ENCODE measurements around the gene DNAI1.

DNAI1 gene

DNA sequence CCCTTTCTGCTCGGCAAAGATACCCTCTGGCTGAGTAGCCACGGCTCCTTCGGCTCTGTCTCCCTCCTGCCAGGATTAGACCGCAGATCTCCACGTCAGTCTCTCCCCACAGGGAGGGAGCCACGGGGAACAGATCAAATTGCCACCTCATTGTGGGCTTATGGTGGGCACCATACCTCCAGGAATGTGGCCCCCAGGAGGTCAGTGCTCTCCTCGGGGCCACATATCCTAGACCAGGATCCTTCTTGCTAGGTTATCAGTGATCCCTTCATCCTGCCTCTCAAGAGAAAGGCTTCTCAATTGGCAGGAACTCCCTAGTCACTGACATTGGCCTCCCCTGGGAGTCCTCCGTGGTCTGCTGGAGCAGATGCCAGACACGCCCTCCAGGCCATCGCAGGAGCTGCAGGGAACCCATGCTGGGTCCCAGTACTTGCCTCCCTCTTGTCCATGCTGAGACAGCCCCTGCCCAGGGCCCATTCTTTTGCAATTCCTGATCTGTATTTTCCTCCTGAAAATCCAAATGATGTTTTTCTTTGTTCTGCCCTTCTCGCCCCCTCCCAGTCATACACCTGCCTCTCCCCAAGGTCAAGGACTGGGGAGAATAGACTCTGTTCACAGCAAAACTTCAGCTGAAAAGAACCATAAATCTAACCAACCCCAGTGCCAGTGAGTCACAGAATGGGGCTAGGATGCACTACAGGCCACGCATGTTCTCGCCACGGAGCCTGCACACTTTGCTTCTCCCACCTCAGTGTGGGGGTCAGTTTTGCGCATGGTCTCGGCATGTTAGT, 95.8 kb downstream of the DNAI1 start:
- ATAC-seq (replicated peaks) (peak in 1 of 2 donors; percentile 45), DNase-seq (no peak)
- Mint-ChIP-seq H3K27me3 (peaks cover 44 to 67% of the 10 kb centered on the region in 2 donors), H3K9me3 (no peaks in the 10 kb centered on the region), H3K4me3 (no peak overlapping the region), H3K4me1 (peaks cover 2 to 6% of the 10 kb centered on the region in 2 donors), H3K27ac (no peak overlapping the region), H3K36me3 (no peaks in the 10 kb centered on the region)

DNA sequence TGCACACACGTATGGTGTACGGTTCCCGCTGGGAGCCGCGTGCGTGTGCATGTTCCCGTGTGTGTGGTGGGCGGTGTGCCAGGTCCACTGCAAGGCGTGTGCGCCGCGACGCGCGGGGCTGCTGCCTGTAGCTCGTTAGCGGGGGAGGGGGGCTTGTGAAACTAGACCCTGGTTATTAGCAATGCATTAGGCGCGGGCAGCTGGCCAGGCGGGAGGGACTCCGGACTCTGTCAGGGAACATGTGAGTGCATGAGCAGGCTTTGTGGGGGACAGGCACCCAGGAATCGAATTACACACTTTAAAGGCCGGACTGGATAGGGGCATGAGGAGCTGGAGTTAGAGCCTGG, 96.4 kb downstream of the DNAI1 start:
- no peaks in the 10 kb centered on the region for H3K36me3 Mint-ChIP-seq

DNA sequence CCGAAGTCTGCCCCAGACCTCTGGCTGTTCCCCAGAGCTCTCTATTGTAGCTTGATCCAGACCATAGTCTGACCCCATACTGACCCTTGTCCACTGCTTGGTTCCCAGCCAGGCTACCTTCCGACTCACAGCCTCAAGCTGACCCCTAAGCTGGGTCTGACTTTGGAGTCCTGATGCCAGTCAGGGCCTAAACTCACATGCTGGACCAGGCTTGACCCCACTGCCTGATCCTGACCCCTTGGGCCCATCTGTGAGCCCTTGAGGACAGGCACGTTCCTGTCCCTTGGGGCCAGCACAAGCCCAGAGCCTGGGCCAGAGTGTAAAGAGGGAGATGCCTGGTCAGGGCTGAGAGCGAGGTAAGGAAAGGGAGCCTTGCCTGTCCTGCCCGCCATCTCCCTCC, 96.9 kb downstream of the DNAI1 start:
- H3K9me3 Mint-ChIP-seq, result no peaks in the 10 kb centered on the region
- H3K27ac Mint-ChIP-seq, result no peak overlapping the region
- no peaks in the 10 kb centered on the region for H3K36me3 Mint-ChIP-seq
- DNase-seq, result no peak
- H3K27me3 Mint-ChIP-seq, result peaks cover 52 to 75% of the 10 kb centered on the region in 2 donors
- no peak for ATAC-seq (replicated peaks)
- peaks cover 2 to 6% of the 10 kb centered on the region in 2 donors for H3K4me1 Mint-ChIP-seq
- no peak overlapping the region for H3K4me3 Mint-ChIP-seq

More for the DNA sequence above, 96.4 kb downstream of the DNAI1 start:
- H3K9me3 Mint-ChIP-seq, result no peaks in the 10 kb centered on the region
- H3K27me3 Mint-ChIP-seq, result peaks cover 48 to 70% of the 10 kb centered on the region in 2 donors
- peaks cover 2 to 6% of the 10 kb centered on the region in 2 donors for H3K4me1 Mint-ChIP-seq
- no peak overlapping the region for H3K27ac Mint-ChIP-seq
- no peak for DNase-seq
- H3K4me3 Mint-ChIP-seq, result no peak overlapping the region
- no peak for ATAC-seq (replicated peaks)

DNA sequence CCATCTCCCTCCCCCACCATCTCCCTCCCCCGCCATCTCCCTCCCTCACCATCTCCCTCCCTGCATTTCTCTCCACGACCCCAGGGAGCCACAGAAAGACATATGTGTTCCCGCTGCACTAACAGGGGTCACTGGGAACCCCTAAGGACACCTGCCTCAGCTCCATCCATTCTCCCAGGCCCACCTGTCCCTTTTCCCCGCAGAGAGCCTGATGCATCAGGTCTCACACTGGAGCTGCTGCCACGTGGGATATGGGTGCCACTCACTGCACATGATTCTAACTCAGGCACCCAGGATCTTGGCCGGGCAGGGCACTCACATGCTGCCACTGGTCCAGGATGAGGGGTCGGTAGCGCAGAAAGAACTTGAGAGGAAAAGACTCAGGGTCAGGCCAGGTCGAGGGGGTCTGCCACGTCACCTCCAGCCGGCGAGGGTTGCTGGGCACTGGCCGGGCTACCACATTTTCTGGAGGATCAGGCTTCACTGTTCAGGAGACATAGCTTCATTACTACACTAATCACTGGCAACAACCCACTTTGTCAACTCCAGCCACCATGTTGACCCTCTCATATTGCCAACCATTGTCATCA, 97.4 kb downstream of the DNAI1 start:
- Mint-ChIP-seq H3K4me1 (peaks cover 2 to 6% of the 10 kb centered on the region in 2 donors), H3K9me3 (no peaks in the 10 kb centered on the region), H3K27ac (no peak overlapping the region), H3K36me3 (no peaks in the 10 kb centered on the region), H3K4me3 (no peak overlapping the region), H3K27me3 (peaks cover 54 to 76% of the 10 kb centered on the region in 2 donors)
- DNase-seq, result no peak
- no peak for ATAC-seq (replicated peaks)

DNA sequence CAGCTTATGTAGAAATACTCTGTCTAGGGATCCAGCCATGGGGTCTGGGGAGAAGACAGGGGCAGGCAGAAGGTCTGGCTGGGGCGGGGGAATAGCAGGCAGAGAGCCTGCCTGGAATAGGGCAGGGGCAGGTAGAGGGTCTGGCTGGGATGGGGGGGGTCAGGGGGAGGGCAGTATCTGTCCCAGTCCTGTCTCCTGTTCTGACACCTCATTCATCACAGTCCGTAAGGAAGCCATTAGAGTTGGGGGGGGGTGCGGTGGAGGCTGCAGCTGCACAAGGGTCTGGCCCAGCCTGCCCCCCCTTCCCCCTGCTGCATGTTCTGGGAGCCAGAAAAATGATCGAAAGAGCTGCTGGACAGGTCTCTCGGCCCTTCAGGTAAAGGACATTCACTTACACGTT, 98.3 kb downstream of the DNAI1 start:
- DNase-seq, result no peak
- Mint-ChIP-seq H3K4me1 (peaks cover 2 to 6% of the 10 kb centered on the region in 2 donors), H3K36me3 (no peaks in the 10 kb centered on the region), H3K4me3 (no peak overlapping the region), H3K9me3 (no peaks in the 10 kb centered on the region), H3K27me3 (peaks cover 58 to 70% of the 10 kb centered on the region in 2 donors), H3K27ac (no peak overlapping the region)
- ATAC-seq (replicated peaks), result no peak

DNA sequence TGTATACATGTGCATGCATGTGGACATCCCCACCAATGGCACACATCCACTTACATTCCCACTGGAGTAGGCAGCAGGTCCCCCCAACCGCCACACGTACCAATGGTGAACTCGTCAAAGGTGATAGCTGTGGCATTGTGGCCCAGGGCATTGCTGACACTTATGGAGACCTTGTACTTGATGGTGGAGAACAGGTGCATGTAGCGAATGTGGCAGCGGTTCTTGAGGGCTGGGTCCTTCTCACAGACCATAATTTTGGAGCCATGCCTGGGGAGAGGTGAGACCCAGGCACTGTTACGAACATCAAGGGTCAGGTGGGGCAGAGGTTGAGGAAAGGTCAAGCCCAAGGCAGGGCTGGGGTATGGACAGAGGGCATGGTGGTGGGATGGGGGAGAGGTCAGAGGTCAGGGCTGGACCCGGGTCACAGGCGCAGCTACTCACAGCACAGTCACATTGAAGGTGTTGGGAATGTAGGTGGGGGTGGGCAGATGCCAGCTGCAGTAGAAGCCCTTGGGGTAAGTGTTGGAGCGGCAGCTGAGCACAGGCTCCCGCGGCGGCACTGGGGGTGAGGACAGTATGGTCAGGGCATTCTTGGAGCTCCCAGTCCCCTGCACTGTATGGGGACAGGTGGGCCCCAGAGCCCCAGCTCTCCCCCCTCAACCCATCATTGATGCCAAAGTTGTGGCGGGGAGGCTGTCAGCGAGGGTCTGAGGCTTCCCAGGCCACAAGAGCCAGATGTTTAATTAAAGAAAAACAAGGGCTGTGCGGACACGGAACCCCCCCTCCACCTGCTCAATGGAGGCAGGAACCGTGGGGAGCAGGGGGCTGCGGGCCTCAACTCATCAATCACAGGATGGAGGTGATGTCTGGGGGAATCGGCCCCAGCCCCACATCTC, 99.1 kb downstream of the DNAI1 start:
- ATAC-seq (replicated peaks), result no peak
- no peak overlapping the region for H3K27ac Mint-ChIP-seq
- H3K36me3 Mint-ChIP-seq, result no peaks in the 10 kb centered on the region
- no peaks in the 10 kb centered on the region for H3K9me3 Mint-ChIP-seq
- no peak overlapping the region for H3K4me3 Mint-ChIP-seq
- no peak for DNase-seq
- H3K4me1 Mint-ChIP-seq, result peaks cover 2 to 6% of the 10 kb centered on the region in 2 donors
- H3K27me3 Mint-ChIP-seq, result peaks cover 60 to 68% of the 10 kb centered on the region in 2 donors

DNA sequence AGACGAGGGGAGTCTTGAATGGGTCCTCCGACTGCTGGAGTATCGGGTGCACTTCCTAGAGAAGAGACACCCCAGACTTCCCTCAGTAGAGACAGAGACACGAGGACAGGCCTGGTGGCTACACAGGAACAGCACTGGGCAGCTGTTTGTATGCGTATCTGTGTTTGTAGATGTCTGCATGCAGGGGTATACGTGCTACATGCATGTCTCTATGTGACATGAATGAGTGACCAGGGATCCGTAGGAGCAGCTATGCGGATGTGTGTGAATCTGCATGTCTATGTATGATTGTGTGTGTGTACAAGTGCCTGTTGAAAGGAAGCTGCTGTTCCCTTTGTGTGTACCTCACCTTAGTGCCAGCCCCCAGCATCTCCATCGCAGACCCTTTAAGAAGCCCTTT, 99.8 kb downstream of the DNAI1 start:
- Mint-ChIP-seq H3K27me3 (peaks cover 63 to 75% of the 10 kb centered on the region in 2 donors), H3K9me3 (no peaks in the 10 kb centered on the region), H3K4me1 (peaks cover 2 to 6% of the 10 kb centered on the region in 2 donors), H3K4me3 (no peak overlapping the region), H3K36me3 (no peaks in the 10 kb centered on the region), H3K27ac (no peak overlapping the region)
- no peak for ATAC-seq (replicated peaks)
- no peak for DNase-seq

DNA sequence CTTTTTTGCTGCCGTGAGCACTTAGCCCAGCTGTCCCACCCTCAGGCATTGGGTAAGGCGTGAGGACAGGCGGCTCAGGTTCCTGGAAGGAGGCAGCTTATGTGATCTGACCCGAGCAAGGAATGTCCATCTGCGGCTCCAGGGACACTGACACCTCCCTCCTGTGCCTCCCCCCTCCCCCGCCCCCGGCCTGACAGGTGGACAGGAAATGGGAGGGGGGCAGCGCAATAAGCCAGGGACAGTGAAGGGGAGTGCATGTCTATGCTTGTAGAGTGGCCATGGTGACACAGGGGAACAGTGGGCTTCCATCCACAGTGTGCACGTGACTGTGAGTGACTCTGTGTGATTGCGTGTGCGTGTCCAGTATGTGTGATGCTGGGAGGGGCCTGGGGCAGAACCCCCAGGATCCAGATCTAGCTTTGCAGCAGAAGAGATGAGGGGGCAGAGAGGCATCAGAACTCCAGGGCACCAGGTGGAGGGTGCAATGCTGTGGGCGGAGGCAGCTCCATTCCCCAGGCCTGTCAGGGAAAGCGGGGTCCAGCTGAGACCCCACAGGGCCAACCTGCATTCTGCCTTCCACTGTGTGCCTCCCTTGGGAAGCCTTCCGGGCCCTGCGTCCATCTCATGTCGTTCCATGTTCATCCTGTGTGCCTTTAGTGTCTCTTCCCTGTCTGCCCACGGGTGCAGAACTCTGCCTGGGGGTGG, 100.5 kb downstream of the DNAI1 start:
- DNase-seq (no peak), ATAC-seq (replicated peaks) (no peak)
- H3K36me3 Mint-ChIP-seq, result no peaks in the 10 kb centered on the region
- H3K4me3 Mint-ChIP-seq, result no peak overlapping the region
- H3K27ac Mint-ChIP-seq, result no peak overlapping the region
- peaks cover 2 to 6% of the 10 kb centered on the region in 2 donors for H3K4me1 Mint-ChIP-seq
- no peaks in the 10 kb centered on the region for H3K9me3 Mint-ChIP-seq
- peaks cover 70 to 79% of the 10 kb centered on the region in 2 donors for H3K27me3 Mint-ChIP-seq

DNA sequence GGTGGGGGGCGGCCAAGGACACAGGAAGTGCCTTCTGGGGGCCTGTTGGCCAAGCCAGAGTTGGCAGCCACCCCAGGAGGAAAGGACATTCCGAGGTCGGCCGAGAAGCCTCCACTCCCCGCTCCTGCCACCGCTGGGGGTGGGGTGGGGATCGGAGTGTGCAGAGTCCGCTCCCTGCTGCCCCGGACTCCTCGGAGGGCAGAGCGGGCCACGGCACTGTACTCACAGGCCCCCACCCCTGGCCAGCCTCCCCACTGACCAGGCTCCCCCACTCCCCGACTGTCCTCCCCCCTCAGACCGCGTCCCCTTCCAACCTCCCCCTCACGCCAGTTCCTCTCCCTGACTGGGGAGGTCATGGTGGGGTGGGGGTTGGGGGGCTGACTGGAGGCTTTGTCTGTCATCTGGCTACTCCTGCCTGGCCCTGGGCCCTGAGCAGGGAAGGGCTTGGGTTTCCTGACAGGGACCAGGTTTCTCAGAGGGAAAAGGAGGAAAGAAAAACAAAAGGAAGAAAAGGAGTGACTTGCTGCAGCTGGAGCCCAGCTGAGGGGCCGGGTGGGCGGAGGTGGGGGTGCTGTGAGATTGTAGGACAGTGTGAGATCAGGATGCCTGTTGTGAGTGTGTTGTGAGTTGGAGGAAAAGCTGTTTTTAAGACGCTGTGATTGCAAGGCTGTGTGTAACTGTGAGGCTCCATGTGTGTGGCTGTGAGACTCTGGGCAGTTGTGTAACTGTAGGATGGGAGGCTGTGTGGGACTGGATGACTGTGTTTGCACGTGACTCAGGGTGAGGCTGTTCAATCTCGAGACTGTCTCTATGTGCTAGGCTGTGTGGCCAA, 101.2 kb downstream of the DNAI1 start:
- Mint-ChIP-seq H3K4me3 (no peak overlapping the region), H3K27ac (no peak overlapping the region), H3K4me1 (peaks cover 0 to under 1% of the 10 kb centered on the region in 2 donors), H3K27me3 (peaks cover 70 to 79% of the 10 kb centered on the region in 2 donors), H3K36me3 (no peaks in the 10 kb centered on the region), H3K9me3 (no peaks in the 10 kb centered on the region)
- ATAC-seq (replicated peaks), result peak in 1 of 2 donors; percentile 42
- DNase-seq, result no peak

DNA sequence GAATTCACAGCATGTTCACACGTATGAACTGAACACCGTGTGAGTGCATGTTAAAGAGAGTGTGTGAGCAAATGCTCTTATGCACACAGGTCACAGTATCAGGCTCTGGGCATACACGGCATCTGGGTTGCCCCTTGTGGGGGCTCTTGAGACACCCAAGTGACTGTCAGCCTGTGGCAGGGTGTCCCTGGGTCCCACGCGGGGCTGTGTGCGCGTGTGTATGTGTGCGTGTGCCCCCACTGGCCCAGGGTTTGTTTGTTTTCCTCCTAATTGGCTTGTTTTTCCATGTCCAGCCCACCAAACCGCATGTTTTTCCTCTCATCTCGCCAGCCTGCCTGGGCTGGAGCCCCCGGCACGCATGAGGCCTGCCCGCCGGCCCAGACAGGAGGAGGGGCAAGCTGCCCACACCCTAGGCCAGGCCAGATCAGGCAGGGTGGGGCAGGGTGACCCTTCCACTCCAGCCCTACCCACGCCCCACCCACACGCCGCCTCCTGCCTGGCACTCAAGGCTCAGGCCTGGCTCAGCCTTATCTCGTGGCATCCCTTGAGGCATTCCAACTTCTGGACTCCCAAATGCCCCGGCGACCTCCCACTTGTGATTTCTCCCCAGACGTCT, 102.1 kb downstream of the DNAI1 start:
- ATAC-seq (replicated peaks) (no peak), DNase-seq (no peak)
- Mint-ChIP-seq H3K36me3 (no peaks in the 10 kb centered on the region), H3K9me3 (no peaks in the 10 kb centered on the region), H3K27me3 (peaks cover 71 to 82% of the 10 kb centered on the region in 2 donors), H3K27ac (no peak overlapping the region), H3K4me3 (no peak overlapping the region), H3K4me1 (no peaks in the 10 kb centered on the region)

DNA sequence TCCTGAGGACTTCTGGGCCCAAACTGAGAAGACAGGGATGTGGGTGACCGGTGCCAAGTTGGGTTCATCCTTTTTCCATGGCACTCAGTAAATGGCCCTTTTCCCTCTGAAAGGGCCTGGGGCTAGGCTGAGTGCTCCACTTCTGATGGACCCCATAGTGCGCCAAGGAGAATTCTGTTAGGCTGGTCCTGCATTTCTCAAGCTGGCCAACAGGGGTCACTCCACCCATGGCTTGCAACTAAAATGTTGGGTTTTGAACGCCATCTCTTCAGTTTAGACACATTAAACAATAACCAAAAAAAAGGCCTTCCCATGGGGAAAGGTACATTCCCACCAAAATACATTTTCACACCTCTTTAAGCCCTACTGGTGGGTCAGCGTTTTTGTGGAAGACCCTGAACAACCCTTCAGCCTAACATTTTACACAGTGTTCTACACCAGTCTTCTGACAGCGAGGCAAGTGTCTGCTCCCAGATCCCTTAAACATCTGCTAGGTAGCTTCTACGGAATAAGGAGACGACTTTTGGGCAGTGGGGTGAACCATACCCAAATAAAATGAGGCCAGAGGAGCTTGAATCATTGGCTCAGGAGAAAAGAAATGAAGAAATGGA, 103.6 kb downstream of the DNAI1 start:
- Mint-ChIP-seq H3K27ac (no peak overlapping the region), H3K36me3 (no peaks in the 10 kb centered on the region), H3K4me3 (no peak overlapping the region), H3K27me3 (peaks cover 72 to 85% of the 10 kb centered on the region in 2 donors), H3K9me3 (no peaks in the 10 kb centered on the region), H3K4me1 (no peaks in the 10 kb centered on the region)
- ATAC-seq (replicated peaks) (no peak), DNase-seq (no peak)

DNA sequence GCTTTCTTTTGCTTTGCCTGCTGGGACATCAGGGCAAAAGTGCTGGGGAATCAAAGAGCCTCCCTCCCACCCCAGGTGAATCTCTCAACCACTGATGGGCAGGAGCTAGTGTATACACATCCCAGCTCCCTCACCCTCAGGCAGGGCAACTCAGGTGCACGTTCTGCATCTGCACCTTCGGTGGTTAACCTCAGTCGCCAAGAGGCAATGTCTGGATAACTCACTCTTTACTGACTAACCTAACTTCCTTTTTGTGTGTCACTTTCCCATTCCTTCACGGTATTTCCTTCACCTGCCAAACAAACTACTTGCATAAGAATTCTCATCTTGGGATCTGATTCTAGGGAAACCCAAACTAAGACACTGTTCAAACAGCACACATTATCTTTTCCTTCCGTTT, 104.7 kb downstream of the DNAI1 start:
- no peak for DNase-seq

DNA sequence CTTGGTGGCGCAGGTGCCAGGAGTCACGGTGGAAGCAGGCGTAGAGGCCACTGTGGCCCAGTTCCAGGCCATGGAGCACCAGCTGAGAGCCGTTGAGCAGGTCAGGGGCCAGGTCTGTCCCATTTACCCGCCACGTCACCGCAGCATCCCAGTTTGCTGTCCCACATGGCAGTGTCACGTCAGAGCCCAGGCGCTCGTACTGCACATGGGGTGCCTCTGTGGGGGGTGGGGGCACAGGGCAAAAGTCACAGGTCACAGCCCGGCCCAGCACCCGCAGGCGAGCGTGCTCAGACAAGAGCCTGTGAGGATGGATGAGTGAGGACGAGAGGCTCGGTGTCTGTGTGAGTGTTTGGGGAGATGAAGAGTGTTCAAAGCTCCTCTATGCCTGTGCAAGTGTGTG, 106.0 kb downstream of the DNAI1 start:
- no peak for DNase-seq
- H3K4me1 Mint-ChIP-seq, result no peaks in the 10 kb centered on the region
- H3K27ac Mint-ChIP-seq, result no peak overlapping the region
- H3K4me3 Mint-ChIP-seq, result no peak overlapping the region
- no peak for ATAC-seq (replicated peaks)
- peaks cover 70 to 74% of the 10 kb centered on the region in 2 donors for H3K27me3 Mint-ChIP-seq
- H3K9me3 Mint-ChIP-seq, result no peaks in the 10 kb centered on the region
- no peaks in the 10 kb centered on the region for H3K36me3 Mint-ChIP-seq

More for the DNA sequence above, 104.7 kb downstream of the DNAI1 start:
- Mint-ChIP-seq H3K36me3 (no peaks in the 10 kb centered on the region), H3K4me1 (no peaks in the 10 kb centered on the region), H3K9me3 (no peaks in the 10 kb centered on the region), H3K27ac (no peak overlapping the region), H3K27me3 (peaks cover 73 to 80% of the 10 kb centered on the region in 2 donors), H3K4me3 (no peak overlapping the region)
- no peak for ATAC-seq (replicated peaks)
